SK-N-SH (cell line): ENCODE results near the gene NAXD. TPM values are rescaled to one million over a fixed set of nuclear protein-coding genes. Genes with fewer than 3 reads are reported as not detected.

Source experiments
- CTCF ChIA-PET: fragments of 300-600, 350-600 bp; formaldehyde crosslinking; extraction: SDS; loops from one replicate; lab custom pipeline; 2021; lab: Yijun Ruan, JAX
- POLR2A ChIA-PET: fragments of 350-600 bp; sonication (Branson Sonifier 250); formaldehyde crosslinking; extraction: SDS; loops from one replicate; lab custom pipeline; 2020; ENCODE audit warnings: antibody characterized with exemption, inconsistent platforms; lab: Yijun Ruan, JAX
- DNase-seq: peaks from one replicate; pipeline ENCODE4 v3.0.0; 2012
- H2AFZ ChIP-seq: fragments of 200-600 bp; sonication (generic); 2 replicates; pipeline ENCODE4 v1.8.1; 2016; ENCODE audit warnings: antibody characterized with exemption, mild to moderate bottlenecking, low read depth
- H3F3A ChIP-seq: fragments of 200-600 bp; sonication (generic); replicated peaks from 2 replicates; pipeline ENCODE3; 2016; ENCODE audit warnings: antibody characterized with exemption, mild to moderate bottlenecking; ENCODE audit not compliant: insufficient read depth
- H3K27ac ChIP-seq, 2 experiments: fragments of 200-500 bp in 1 of 2; fragments of 200-600 bp in 1 of 2; sonication (Bioruptor generic) in 1 of 2; sonication (generic), shearing (Covaris generic) in 1 of 2; 2 replicates each; pipeline versions ENCODE4 v1.5.1 to v1.6.1; 2014 to 2016; ENCODE audit warnings: low read depth in 2 of 2, inconsistent platforms in 1 of 2, low read length in 1 of 2, mild to moderate bottlenecking in 1 of 2, mixed read lengths in 1 of 2
- H3K27me3 ChIP-seq: fragments of 200-600 bp; sonication (generic), shearing (Covaris generic); 2 replicates; pipeline ENCODE4 v1.6.1; 2016; ENCODE audit warnings: mixed run types; ENCODE audit not compliant: insufficient read depth
- H3K36me3 ChIP-seq, 2 experiments: fragments of 200-500 bp in 1 of 2; fragments of 200-600 bp in 1 of 2; sonication (Bioruptor generic) in 1 of 2; sonication (generic) in 1 of 2; replicated peaks in 1 of 2; 2 replicates each; pipeline versions ENCODE3 to v1.5.1; 2014 to 2016; ENCODE audit warnings: low read length in 1 of 2, mild to moderate bottlenecking in 1 of 2; ENCODE audit not compliant: insufficient read depth in 2 of 2, control insufficient read depth in 1 of 2
- H3K4me1 ChIP-seq, 2 experiments: fragments of 200-500 bp in 1 of 2; fragments of 200-600 bp in 1 of 2; sonication (Bioruptor generic) in 1 of 2; sonication (generic), shearing (Covaris generic) in 1 of 2; 2 replicates each; pipeline versions ENCODE4 v1.5.1 to v1.6.1; 2014 to 2016; ENCODE audit warnings: low read depth in 1 of 2, low read length in 1 of 2, mixed run types in 1 of 2; ENCODE audit not compliant: insufficient read depth in 2 of 2, control insufficient read depth in 1 of 2
- H3K4me2 ChIP-seq: fragments of 200-600 bp; sonication (generic), shearing (Covaris generic); 2 replicates; pipeline ENCODE4 v1.6.1; 2017; ENCODE audit warnings: mixed run types
- H3K4me3 ChIP-seq, 2 experiments: fragments of 200-500 bp in 1 of 2; fragments of 200-600 bp in 1 of 2; sonication (Bioruptor generic) in 1 of 2; sonication (generic), shearing (Covaris generic) in 1 of 2; 2 replicates each; pipeline versions ENCODE4 v1.5.1 to v1.8.1; 2014 to 2016; ENCODE audit warnings: low read depth in 2 of 2, inconsistent platforms in 1 of 2, low read length in 1 of 2, mild to moderate bottlenecking in 1 of 2, mixed read lengths in 1 of 2, moderate library complexity in 1 of 2
- H3K79me2 ChIP-seq: fragments of 200-600 bp; sonication (generic); 2 replicates; pipeline ENCODE4 v1.8.1; 2017; ENCODE audit warnings: mild to moderate bottlenecking; ENCODE audit not compliant: insufficient read depth
- H3K9ac ChIP-seq: fragments of 200-600 bp; sonication (generic); 2 replicates; pipeline ENCODE4 v1.6.1; 2017; ENCODE audit warnings: mixed run types
- H3K9me2 ChIP-seq: fragments of 200-600 bp; sonication (generic); 2 replicates; pipeline ENCODE4 v1.6.1; 2017; ENCODE audit warnings: mixed run types
- H3K9me3 ChIP-seq: fragments of 200-600 bp; sonication (generic); 2 replicates; pipeline ENCODE4 v1.6.1; 2017; ENCODE audit warnings: mixed run types, mild to moderate bottlenecking, moderate library complexity
- H4K20me1 ChIP-seq: fragments of 200-600 bp; sonication (generic); 2 replicates; pipeline ENCODE4 v1.6.1; 2017; ENCODE audit warnings: mild to moderate bottlenecking, mixed run types; ENCODE audit not compliant: insufficient read depth
- CTCF ChIP-seq: fragments of 200-600 bp; sonication (generic); IDR thresholded peaks from 2 replicates; pipeline ENCODE4 v1.6.1; 2017; ENCODE audit warnings: antibody characterized with exemption, mild to moderate bottlenecking, moderate library complexity
- ELF1 ChIP-seq: IDR thresholded peaks from 2 replicates; pipeline ENCODE4 v1.4.0; 2012
- EZH2phosphoT487 ChIP-seq: fragments of 200-600 bp; sonication (generic); IDR thresholded peaks from 2 replicates; pipeline ENCODE4 v1.6.1; 2017; ENCODE audit warnings: low read depth, mixed run types, mild to moderate bottlenecking, antibody characterized with exemption, moderate library complexity, borderline replicate concordance
- FOSL2 ChIP-seq: IDR thresholded peaks from 2 replicates; pipeline ENCODE4 v1.4.0; 2012; ENCODE audit warnings: low read depth, mild to moderate bottlenecking, moderate library complexity, borderline replicate concordance
- FOXJ3 ChIP-seq: sonication (generic); formaldehyde crosslinking; IDR thresholded peaks from 2 replicates; pipeline ENCODE4 v1.5.1; 2020; ENCODE audit warnings: mild to moderate bottlenecking, missing genetic modification reagents
- FOXM1 ChIP-seq: IDR thresholded peaks from 2 replicates; pipeline ENCODE4 v1.4.0; 2012; ENCODE audit warnings: low read depth, mild to moderate bottlenecking
- GATA2 ChIP-seq: sonication (generic); formaldehyde crosslinking; IDR thresholded peaks from 2 replicates; pipeline ENCODE4 v1.5.0; 2020; ENCODE audit warnings: mild to moderate bottlenecking, missing genetic modification reagents
- MEF2A ChIP-seq: IDR thresholded peaks from 2 replicates; pipeline ENCODE4 v1.4.0; 2012; ENCODE audit warnings: low read depth, borderline replicate concordance
- MXI1 ChIP-seq: IDR thresholded peaks from 2 replicates; pipeline ENCODE4 v1.6.1; 2012; ENCODE audit warnings: mild to moderate bottlenecking, low read depth, low read length, improper control_type of control experiment
- PBX3 ChIP-seq: IDR thresholded peaks from 2 replicates; pipeline ENCODE4; 2012
- RXRA ChIP-seq: IDR thresholded peaks from 2 replicates; pipeline ENCODE4 v1.4.0; 2012; ENCODE audit warnings: low read depth, mild to moderate bottlenecking, borderline replicate concordance
- SMC3 ChIP-seq: IDR thresholded peaks from 2 replicates; pipeline ENCODE4 v1.6.1; 2012; ENCODE audit warnings: low read depth, low read length, improper control_type of control experiment
- TAF1 ChIP-seq: IDR thresholded peaks from 2 replicates; pipeline ENCODE4 v1.6.1; 2012; ENCODE audit warnings: low read depth, mild to moderate bottlenecking, low read length, moderate library complexity, borderline replicate concordance
- ZBTB33 ChIP-seq: IDR thresholded peaks from 2 replicates; pipeline ENCODE4 v1.4.0; 2012; ENCODE audit warnings: low read depth, borderline replicate concordance
- WGBS: methylation state at CpG from one replicate; pipeline ENCODE4 v1.1.6; 2017; ENCODE audit warnings: low lambda C conversion rate; 5-methylcytosine and 5-hydroxymethylcytosine counted together
- polyA plus RNA-seq, 3 experiments: library from polyadenylated mRNA; depleted of rRNA; stranded (reverse); fragments of >200 nt; gene quantifications; 2 replicates each; pipeline ENCODE4 v1.2.3, GENCODE V29; 2012

The NAXD gene
- polyA plus RNA-seq, 1 of the 3 experiments (the other 2 are of a cell fraction), result 32.4 TPM

GRCh38 chr13:110600261-110600819 lies 15.0 kb upstream of the NAXD start:
- Histone ChIP-seq H3K9ac (no peak overlapping the region), H3K79me2 (no peaks in the 10 kb centered on the region), H3K9me3 (no peaks in the 10 kb centered on the region), H4K20me1 (no peaks in the 10 kb centered on the region), H3K9me2 (no peaks in the 10 kb centered on the region), H3K4me1 (no peaks in the 10 kb centered on the region), H3K4me3 (no peak overlapping the region), H3K27me3 (no peaks in the 10 kb centered on the region), H3K4me2 (no peak overlapping the region)
- DNase-seq, result no peak
- CTCF ChIA-PET, result interaction anchor here (1.1 kb wide), 1 partner anchor 144 kb away, joined by 4 read pairs; no protein-coding TSS in a partner anchor
- POLR2A ChIA-PET, result no interaction called here
- no peak for TF ChIP-seq PBX3
- no peak for TF ChIP-seq FOSL2
- no peak for TF ChIP-seq SMC3
- no peak for TF ChIP-seq GATA2 (CRISPR knock-in tag)
- TF ChIP-seq RXRA, result no peak
- no peak for TF ChIP-seq ZBTB33
- TF ChIP-seq TAF1, result no peak
- TF ChIP-seq MEF2A, result no peak
- TF ChIP-seq MXI1, result no peak
- no peak for TF ChIP-seq ELF1
- TF ChIP-seq FOXM1, result no peak
- TF ChIP-seq FOXJ3 (CRISPR knock-in tag), result no peak
- TF ChIP-seq CTCF, result no peak
- TF ChIP-seq, all 33 proteins: peak for 0
- no peaks in the 10 kb centered on the region for H3F3A ChIP-seq
- no peak overlapping the region for H2AFZ ChIP-seq
- no peak overlapping the region for H3K27ac ChIP-seq
- 81% methylated on average over 10 of the region's 10 CpGs for WGBS
- H3K36me3 ChIP-seq, result no peaks in the 10 kb centered on the region

GRCh38 chr13:110600980-110601379 lies 14.4 kb upstream of the NAXD start:
- H3K9me3 ChIP-seq, result no peaks in the 10 kb centered on the region
- WGBS, result 81% methylated on average over 4 of the region's 4 CpGs
- H3K79me2 ChIP-seq, result no peaks in the 10 kb centered on the region
- H2AFZ ChIP-seq, result no peak overlapping the region
- H3K4me2 ChIP-seq, result no peak overlapping the region
- H3K4me1 ChIP-seq, result no peaks in the 10 kb centered on the region
- no peaks in the 10 kb centered on the region for H4K20me1 ChIP-seq
- no peak overlapping the region for H3K27ac ChIP-seq
- no peak overlapping the region for H3K9ac ChIP-seq
- CTCF ChIA-PET, result interaction anchor here (0.9 to 1.1 kb wide), 2 partner anchors 14 to 145 kb away, joined by 3 to 4 read pairs; partner anchors contain the start of gene NAXD
- DNase-seq, result no peak
- no peak overlapping the region for H3K4me3 ChIP-seq
- POLR2A ChIA-PET, result no interaction called here
- no peaks in the 10 kb centered on the region for H3K9me2 ChIP-seq
- H3K27me3 ChIP-seq, result no peaks in the 10 kb centered on the region
- H3K36me3 ChIP-seq, result no peaks in the 10 kb centered on the region
- H3F3A ChIP-seq, result no peaks in the 10 kb centered on the region
- TF ChIP-seq ZBTB33, result no peak
- TF ChIP-seq EZH2phosphoT487, result no peak
